ENCODE results near the gene SPEF2. TPM values are rescaled to one million over a fixed set of nuclear protein-coding genes. Genes with fewer than 3 reads are reported as not detected.

The SPEF2 gene
- total RNA-seq, 2 experiments from 2014 or later = 3.2 TPM

GRCh38 chr5:35600591-35600990, 17.1 kb upstream of the SPEF2 start:
- peaks cover 0 to 6% of the 10 kb centered on the region in 2 experiments for H3K9me3 ChIP-seq (ENCODE audit: control insufficient read depth in 1 of 2, insufficient read depth in 1 of 2, low read length in 2 of 2)
- Mint-ChIP-seq H3K36me3 (ENCODE audit: low read depth) (no peaks in the 10 kb centered on the region), H3K4me3 (no peak overlapping the region), H3K9me3 (peaks cover 2% of the 10 kb centered on the region), H3K27me3 (peaks cover 53% of the 10 kb centered on the region), H3K4me1 (ENCODE audit: low read depth) (no peaks in the 10 kb centered on the region), H3K27ac (no peak overlapping the region)
- H3K36me3 ChIP-seq (ENCODE audit: insufficient read depth, low read length) = no peaks in the 10 kb centered on the region
- intact Hi-C loops (cut with DNase I, micrococcal nuclease) = no loop called here
- no peak for DNase-seq
- CTCF ChIA-PET = no interaction called here
- no peak overlapping the region for H3K27ac ChIP-seq (ENCODE audit: low read depth in 1 of 2, low read length in 2 of 2)
- POLR2A ChIA-PET = no interaction called here
- no peak for TF ChIP-seq CTCF (IDR thresholded peaks at IDR 0.05)
- ATAC-seq (ENCODE audit: poor library complexity) = no peak
- peaks cover 8 to 18% of the 10 kb centered on the region in 2 experiments for H3K27me3 ChIP-seq (ENCODE audit: control insufficient read depth in 1 of 2, insufficient read depth in 2 of 2, low read length in 2 of 2)
- H3K4me3 ChIP-seq (ENCODE audit: low read length) = no peak overlapping the region
- no peaks in the 10 kb centered on the region for H3K4me1 ChIP-seq (ENCODE audit: insufficient read depth, low read length)

GRCh38 chr5:35608881-35609779, 8.5 kb upstream of the SPEF2 start:
- ChIA-PET POLR2A (no interaction called here), CTCF (no interaction called here)
- H3K27ac Mint-ChIP-seq = no peak overlapping the region
- Histone ChIP-seq H3K36me3 (ENCODE audit: insufficient read depth, low read length) (no peaks in the 10 kb centered on the region), H3K27me3 (ENCODE audit: control insufficient read depth in 1 of 2, insufficient read depth in 2 of 2, low read length in 2 of 2) (no peaks in the 10 kb centered on the region), H3K27ac (ENCODE audit: low read depth in 1 of 2, low read length in 2 of 2) (no peak overlapping the region), H3K9me3 (ENCODE audit: control insufficient read depth in 1 of 2, insufficient read depth in 1 of 2, low read length in 2 of 2) (peaks cover 0 to 4% of the 10 kb centered on the region in 2 experiments), H3K4me1 (ENCODE audit: insufficient read depth, low read length) (no peaks in the 10 kb centered on the region), H3K4me3 (ENCODE audit: low read length) (no peak overlapping the region)
- H3K4me3 Mint-ChIP-seq = no peak overlapping the region
- TF ChIP-seq CTCF (IDR thresholded peaks at IDR 0.05) = no peak
- H3K27me3 Mint-ChIP-seq = peaks cover 23% of the 10 kb centered on the region
- H3K9me3 Mint-ChIP-seq = peaks cover 5% of the 10 kb centered on the region
- no peak for ATAC-seq (ENCODE audit: poor library complexity)
- intact Hi-C loops (cut with DNase I, micrococcal nuclease) = no loop called here
- DNase-seq = no peak
- no peaks in the 10 kb centered on the region for H3K4me1 Mint-ChIP-seq (ENCODE audit: low read depth)
- no peaks in the 10 kb centered on the region for H3K36me3 Mint-ChIP-seq (ENCODE audit: low read depth)

GRCh38 chr5:35617060-35617434, 616 bp upstream of the SPEF2 start:
- Histone ChIP-seq H3K4me3 (ENCODE audit: low read length) (peak overlapping the region; percentile 79), H3K27me3 (ENCODE audit: control insufficient read depth in 1 of 2, insufficient read depth in 2 of 2, low read length in 2 of 2) (no peaks in the 10 kb centered on the region), H3K4me1 (ENCODE audit: insufficient read depth, low read length) (peaks cover 15% of the 10 kb centered on the region), H3K9me3 (ENCODE audit: control insufficient read depth in 1 of 2, insufficient read depth in 1 of 2, low read length in 2 of 2) (peaks cover 0 to 6% of the 10 kb centered on the region in 2 experiments), H3K27ac (ENCODE audit: low read depth in 1 of 2, low read length in 2 of 2) (no peak overlapping the region), H3K36me3 (ENCODE audit: insufficient read depth, low read length) (no peaks in the 10 kb centered on the region)
- POLR2A ChIA-PET = interaction anchor here (0.9 to 2.7 kb wide), 6 partner anchors 54 to 307 kb away, joined by 3 to 9 read pairs (median 3); partner anchors contain the start of gene IL7R
- ATAC-seq (ENCODE audit: poor library complexity) (no peak), DNase-seq (no peak)
- H3K9me3 Mint-ChIP-seq = peaks cover 7% of the 10 kb centered on the region
- no peak for TF ChIP-seq CTCF (IDR thresholded peaks at IDR 0.05)
- peak overlapping the region; percentile 88 for H3K27ac Mint-ChIP-seq
- H3K27me3 Mint-ChIP-seq = no peaks in the 10 kb centered on the region
- intact Hi-C loops (cut with DNase I, micrococcal nuclease) = loop anchor here (1.0 to 10.0 kb wide), 5 partner anchors 34 to 682 kb away; partner anchors contain the start of gene IL7R (in 1 of the 2)
- peaks cover 33% of the 10 kb centered on the region for H3K4me1 Mint-ChIP-seq (ENCODE audit: low read depth)
- H3K4me3 Mint-ChIP-seq = peak overlapping the region; percentile 93
- CTCF ChIA-PET = interaction anchor here (0.8 to 3.1 kb wide), 11 partner anchors 10 to 625 kb away, joined by 3 to 32 read pairs (median 3); partner anchors contain the start of gene NADK2
- peaks cover 4% of the 10 kb centered on the region for H3K36me3 Mint-ChIP-seq (ENCODE audit: low read depth)
